Measurements from ENCODE around the gene ABCC9. TPM values are rescaled to one million over a fixed set of nuclear protein-coding genes. Genes with fewer than 3 reads are reported as not detected.

Gene ABCC9
- total and polyA plus RNA-seq, 2 donors (not counting 3 experiments of a cell fraction or from before 2014, with no cell fraction given) = under 0.01 TPM; not detected in 1

DNA sequence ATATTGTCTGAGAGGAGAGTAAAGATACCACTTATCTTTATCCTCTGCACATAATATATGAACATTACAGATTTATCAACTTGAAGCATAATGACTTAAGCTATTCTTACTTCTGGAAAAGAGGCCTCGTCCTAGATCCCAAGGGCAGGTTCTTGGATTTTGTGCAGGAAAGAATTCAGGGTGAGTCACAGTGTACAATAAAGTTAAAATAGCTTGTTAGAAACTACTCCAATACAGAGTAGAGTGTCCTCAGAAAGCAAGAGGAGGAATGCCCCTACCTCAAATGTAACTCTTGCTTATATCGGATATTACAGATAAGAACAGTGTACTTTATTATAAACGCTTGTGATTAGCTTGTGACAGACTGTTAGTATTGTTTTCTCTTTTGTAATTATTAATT, 41.9 kb upstream of the ABCC9 start:
- no peak overlapping the region for H3K4me2 ChIP-seq (ENCODE audit: insufficient read depth, low read length)
- intact Hi-C loops (cut with micrococcal nuclease) (no loop called here), dilution Hi-C loops (cut with MboI; ENCODE audit: extremely low pct_ligation_motif_present, low sequenced_read_pairs) (no loop called here)
- ChIA-PET POLR2A (no interaction called here), CTCF (interaction anchor here (0.7 to 0.9 kb wide), 2 partner anchors 10 to 285 kb away, joined by 3 to 4 read pairs; no protein-coding TSS in a partner anchor)
- no peaks in the 10 kb centered on the region for H3K36me3 ChIP-seq (ENCODE audit: control insufficient read depth in 2 of 2, extremely low read depth in 1 of 2, insufficient read depth in 2 of 2, low read length in 2 of 2)
- no peak overlapping the region for H3K27ac ChIP-seq (ENCODE audit: insufficient read depth, low read depth, low read length)
- H3K27me3 ChIP-seq (ENCODE audit: control insufficient read depth in 2 of 2, insufficient read depth in 2 of 2, low read length in 2 of 2) = peaks cover 0 to 3% of the 10 kb centered on the region in 2 experiments
- FAIRE-seq = no peak
- H3K9me1 ChIP-seq (replicated peaks; ENCODE audit: control insufficient read depth, extremely low read depth, insufficient read depth, low read length) = no peaks in the 10 kb centered on the region
- no peaks in the 10 kb centered on the region for H3K4me1 ChIP-seq (ENCODE audit: control insufficient read depth, extremely low read depth, insufficient read depth, low read length)
- no peak overlapping the region for H3K9ac ChIP-seq (replicated peaks; ENCODE audit: extremely low read depth, insufficient read depth, low read length)
- no peaks in the 10 kb centered on the region for H3K9me3 ChIP-seq (replicated peaks; ENCODE audit: control insufficient read depth, insufficient read depth, low read length)
- H2AFZ ChIP-seq (ENCODE audit: low read depth, low read length) = no peak overlapping the region
- no peak for TF ChIP-seq EZH2 (IDR thresholded peaks at IDR 0.05; ENCODE audit: borderline replicate concordance, low read depth, low read length, severe bottlenecking)
- no peak for TF ChIP-seq CTCF (IDR thresholded peaks at IDR 0.05; ENCODE audit: extremely low read depth in 1 of 2, insufficient read depth in 1 of 2, low read depth in 1 of 2, low read length in 2 of 2)
- TF ChIP-seq MYC (IDR thresholded peaks at IDR 0.05; ENCODE audit: low read depth, low read length) = no peak
- no peak for TF ChIP-seq FOS (IDR thresholded peaks at IDR 0.05; ENCODE audit: borderline replicate concordance, insufficient read depth, low read length)
- no peak for TF ChIP-seq POLR2AphosphoS5 (IDR thresholded peaks at IDR 0.05; ENCODE audit: insufficient read depth, low read depth, low read length)
- TF ChIP-seq POLR2A (IDR thresholded peaks at IDR 0.05; ENCODE audit: low read depth, low read length) = no peak
- no peak for TF ChIP-seq GATA2 (IDR thresholded peaks at IDR 0.05; ENCODE audit: insufficient read depth, insufficient read length, low read depth, low read length)
- TF ChIP-seq JUN (IDR thresholded peaks at IDR 0.05; ENCODE audit: borderline replicate concordance, insufficient read depth, insufficient read length, low read depth) = no peak
- no peak for TF ChIP-seq MAX (IDR thresholded peaks at IDR 0.05; ENCODE audit: insufficient read depth, insufficient read length)
- no peaks in the 10 kb centered on the region for H3K79me2 ChIP-seq (ENCODE audit: control insufficient read depth, insufficient read depth, low read length)
- no peak overlapping the region for H3K4me3 ChIP-seq (replicated peaks in 1 of 3; ENCODE audit: insufficient read depth in 1 of 3, low read depth in 1 of 3, low read length in 3 of 3)
- no TSS peak for BruUV-seq (replicated peaks)
- no peak for DNase-seq (ENCODE audit: low read depth, low spot score)
- H4K20me1 ChIP-seq (replicated peaks; ENCODE audit: control insufficient read depth, extremely low read depth, insufficient read depth, low read length) = no peaks in the 10 kb centered on the region
